Posterior cingulate gyrus (tissue), 11 donors: Measurements from ENCODE around the gene TPBG.

ENCODE experiments used
- DNase-seq, 10 donors: peaks; one replicate each; pipeline versions ENCODE4 v3.0.0 to v3.0.0-alpha.2; 2020 to 2021; ENCODE audit warnings: mixed read lengths in 3 of 10
- intact Hi-C: fragments of 100-400 bp; cut with DNase I; formaldehyde crosslinking; loops from one replicate; pipeline ENCODE4 v1.15.1; 2023

TPBG gene, protein sequence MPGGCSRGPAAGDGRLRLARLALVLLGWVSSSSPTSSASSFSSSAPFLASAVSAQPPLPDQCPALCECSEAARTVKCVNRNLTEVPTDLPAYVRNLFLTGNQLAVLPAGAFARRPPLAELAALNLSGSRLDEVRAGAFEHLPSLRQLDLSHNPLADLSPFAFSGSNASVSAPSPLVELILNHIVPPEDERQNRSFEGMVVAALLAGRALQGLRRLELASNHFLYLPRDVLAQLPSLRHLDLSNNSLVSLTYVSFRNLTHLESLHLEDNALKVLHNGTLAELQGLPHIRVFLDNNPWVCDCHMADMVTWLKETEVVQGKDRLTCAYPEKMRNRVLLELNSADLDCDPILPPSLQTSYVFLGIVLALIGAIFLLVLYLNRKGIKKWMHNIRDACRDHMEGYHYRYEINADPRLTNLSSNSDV

DNA sequence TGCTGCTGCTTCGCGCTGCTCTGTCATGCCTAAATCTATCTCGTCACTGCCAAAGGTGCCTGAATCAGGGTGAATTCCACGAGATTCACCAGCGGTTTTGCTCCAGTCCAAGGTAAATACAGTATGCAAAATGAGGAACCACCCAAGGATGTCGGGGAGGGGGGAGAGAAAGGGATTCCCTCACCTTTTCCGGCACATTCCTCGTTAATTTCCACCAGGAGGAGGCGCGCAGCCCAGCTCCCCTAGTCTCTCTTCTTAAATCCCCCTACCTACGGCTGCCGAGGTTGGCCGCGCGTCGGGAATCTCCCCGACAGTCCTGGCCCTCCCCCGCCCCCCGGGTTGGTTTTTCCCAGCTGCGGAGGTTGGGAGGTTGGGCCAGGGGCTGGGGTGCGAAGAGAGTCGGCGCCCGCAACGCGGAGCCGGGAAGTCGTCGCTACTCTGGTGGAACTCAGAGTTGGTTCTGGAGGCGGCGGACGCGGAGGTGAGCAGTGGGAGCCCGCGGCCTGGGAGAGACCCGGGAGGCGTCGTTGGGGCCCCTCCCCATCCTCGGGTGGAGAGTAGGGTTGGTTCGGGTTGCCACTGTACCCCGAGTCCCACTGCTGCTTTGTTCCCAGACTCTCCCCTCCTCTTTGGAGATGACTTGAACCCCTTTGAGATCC, at the start of gene TPBG:
Gene TPBG, plus strand, starts transcription at position 390 of the 659 bp plus-strand sequence. CDS start 1,145 bp downstream, outside the sequence.
- intact Hi-C loops, result no loop called here
- DNase-seq, result peak in 7 of 10 donors; percentile 16 to 85 (median 18)

DNA sequence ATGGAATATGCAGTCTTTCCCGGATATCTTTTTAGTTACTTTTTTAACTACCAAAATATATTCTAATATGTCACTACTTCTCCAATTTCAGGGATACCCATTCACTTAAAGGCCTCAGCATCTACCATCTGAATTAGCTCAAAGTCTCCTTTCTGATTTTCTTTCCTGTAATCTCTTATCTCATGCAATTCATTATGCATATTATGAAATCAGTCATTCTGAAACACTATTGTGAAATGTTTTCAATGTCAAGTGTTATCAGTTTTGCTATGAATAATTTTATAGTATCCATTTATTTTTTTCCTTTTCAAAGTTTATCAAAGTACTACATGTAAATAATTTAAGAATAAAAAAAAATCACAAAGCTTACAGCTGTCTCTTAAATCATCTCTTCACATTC, 41.2 kb upstream of the TPBG start:
- DNase-seq, result no peak
- intact Hi-C loops, result no loop called here

DNA sequence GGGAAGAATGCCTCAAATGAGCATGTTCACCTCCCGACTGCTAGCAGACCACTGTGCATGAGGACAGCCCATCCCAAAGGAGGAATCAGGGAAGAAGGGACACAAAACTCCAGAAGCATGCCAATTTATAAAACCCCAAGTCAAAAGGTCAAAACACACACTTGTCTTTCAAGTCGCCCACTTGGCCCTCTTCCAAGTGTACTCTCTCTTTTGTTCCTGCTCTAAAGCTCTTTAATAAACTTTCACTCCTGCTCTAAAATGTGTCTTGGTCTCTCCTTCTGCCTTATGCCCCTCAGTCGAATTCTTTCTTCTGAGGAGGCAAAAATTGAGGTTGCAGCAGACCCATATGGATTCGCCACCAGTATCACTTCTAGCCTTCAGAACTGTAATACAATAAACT, 33.9 kb upstream of the TPBG start:
- intact Hi-C loops, result no loop called here
- DNase-seq, result no peak

DNA sequence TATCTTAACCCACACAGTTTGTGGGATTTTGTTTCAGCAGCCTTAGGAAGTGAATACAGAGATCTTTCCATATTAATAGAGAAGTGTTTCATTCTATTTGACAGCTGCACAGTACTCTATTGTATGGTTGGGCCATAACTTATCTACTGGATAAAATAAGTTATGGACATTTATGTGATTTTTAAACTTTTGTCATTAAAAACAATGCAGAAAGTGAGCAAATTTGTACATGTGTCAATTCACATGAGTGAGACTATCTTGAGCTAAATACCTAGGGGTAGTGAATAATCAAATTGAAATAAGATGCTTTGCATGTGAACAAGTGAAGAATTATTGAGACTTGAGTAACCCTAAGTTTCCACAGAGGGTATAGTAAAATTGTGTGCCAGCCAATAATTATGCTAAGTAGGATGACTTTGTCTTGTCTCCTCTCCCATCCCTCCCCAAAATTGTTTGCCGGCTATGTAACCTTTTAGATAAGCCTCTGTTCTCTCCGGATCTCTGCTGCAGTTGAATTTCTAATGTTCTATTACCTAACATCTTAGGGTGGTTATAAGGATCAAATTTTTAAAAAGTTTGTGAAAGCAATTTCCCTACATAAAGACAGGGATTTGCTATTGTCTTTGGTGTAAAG, 33.3 kb upstream of the TPBG start:
- intact Hi-C loops, result no loop called here
- no peak for DNase-seq

DNA sequence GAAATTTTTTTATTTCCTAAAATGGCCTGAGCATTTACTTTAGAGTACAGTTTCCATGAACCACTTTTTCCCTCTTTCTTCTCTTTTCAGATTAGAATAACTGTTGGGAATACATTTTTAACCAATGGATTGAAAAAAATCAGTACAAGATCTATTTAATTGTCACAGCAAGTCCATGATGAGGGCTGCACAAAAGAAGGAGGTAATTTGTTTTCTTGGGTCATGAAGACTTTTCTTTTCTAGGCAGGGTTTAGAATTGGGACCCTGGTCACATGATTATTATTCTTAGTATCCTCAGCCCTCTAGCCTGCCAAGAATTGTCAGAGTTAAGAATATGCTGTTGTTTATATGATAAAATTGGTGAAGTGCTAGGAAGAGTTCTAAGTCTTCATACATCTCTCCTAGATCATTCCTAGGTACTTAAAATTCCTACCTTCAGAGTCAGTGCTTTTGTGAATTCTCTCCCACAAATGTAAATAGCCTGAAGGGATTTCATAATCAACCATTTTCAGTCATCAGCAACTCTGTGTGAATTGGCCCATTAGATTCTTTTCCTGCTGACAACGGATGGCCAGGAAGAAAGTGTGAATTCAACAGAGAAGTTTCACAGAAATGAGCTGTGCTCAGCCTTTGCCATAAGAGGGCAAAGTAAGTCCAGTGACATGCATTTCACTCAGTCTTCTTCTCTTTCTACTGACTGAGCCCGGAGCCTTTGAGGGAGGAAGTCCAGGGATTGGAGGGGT, 32.4 kb upstream of the TPBG start:
- DNase-seq, result no peak
- intact Hi-C loops, result no loop called here

DNA sequence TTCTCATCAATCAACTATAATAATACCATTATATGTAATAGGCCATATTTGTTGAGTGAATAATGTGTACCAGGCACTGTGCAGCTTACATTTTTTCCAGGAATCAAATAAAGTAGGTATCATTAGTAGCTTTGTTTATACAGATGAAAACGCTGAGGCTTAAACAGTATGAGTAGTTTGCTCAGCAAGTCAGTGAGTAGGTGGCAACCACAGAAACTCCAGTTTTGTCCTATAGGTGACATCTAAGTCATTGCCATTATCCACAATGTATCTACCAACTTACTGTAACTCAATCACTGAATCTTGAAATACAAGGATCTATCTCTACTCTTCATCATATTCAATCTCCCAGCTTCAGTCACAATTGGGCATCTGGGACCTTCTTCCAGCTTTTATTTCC, 29.8 kb upstream of the TPBG start:
- intact Hi-C loops, result no loop called here
- DNase-seq, result no peak

DNA sequence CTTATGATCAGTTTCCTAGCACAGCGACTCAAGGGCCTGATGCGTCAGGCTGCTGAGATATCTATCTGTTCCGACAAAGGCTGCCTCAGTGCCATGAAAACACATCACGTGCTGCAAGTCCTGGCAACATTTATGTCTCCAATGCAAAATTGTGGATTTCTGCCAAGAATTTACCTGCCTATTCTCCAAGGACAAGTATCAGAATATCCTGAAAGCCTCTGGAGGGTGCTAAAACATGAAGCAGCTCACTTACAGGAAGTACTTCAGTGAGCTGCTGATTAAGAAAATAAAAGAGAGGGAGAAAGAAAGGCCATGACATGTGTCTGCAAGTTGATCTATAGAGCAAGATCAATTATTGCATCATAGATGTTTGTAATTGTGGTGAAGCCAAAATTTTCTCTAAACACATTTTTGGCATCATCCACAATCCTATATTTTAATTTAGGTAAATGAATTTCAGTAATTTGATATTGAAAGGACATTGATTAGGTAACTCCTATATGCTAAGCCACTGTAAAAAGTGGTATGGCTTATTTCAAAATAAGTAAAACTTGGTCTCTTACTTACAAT, 25.8 kb upstream of the TPBG start:
- intact Hi-C loops, result no loop called here
- no peak for DNase-seq

DNA sequence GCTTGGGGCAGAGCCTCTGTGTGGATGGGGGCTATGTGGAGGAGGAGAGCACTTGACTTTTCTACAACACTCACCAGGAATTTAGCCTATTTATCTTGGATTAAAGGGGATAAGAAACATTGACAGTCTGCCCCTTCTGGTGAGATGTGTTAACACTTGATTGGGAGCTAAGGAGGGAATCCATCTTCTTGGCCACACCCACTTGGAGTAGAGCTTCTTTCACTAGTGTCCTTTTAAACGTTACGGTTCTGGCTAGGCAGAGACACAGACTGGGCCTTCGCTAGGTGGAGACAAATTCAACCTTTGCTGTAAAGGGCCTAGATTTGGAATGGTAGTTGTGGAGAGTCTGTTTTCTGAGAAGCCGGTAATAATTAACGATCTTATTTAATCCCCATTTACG, 15.5 kb upstream of the TPBG start:
- DNase-seq, result no peak
- intact Hi-C loops, result no loop called here

DNA sequence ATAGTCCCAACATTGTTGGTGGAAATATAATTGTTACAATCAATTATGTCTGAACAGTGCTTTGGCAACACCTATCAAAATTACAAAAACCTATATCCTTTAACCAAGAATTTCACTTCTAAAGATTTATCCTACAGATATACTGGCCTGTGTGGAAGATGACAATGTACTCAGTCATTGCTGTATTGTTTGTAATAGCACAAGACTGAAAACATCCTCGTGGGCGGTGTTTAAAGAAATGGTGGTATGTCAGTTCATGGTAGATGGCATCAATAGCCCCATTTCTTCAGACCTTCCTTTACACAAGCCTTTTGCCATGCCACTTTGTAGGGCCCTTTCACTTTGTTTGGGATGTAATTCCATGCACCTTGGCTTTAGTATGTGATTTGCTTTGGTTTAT, 9.8 kb upstream of the TPBG start:
- DNase-seq, result no peak
- intact Hi-C loops, result no loop called here

DNA sequence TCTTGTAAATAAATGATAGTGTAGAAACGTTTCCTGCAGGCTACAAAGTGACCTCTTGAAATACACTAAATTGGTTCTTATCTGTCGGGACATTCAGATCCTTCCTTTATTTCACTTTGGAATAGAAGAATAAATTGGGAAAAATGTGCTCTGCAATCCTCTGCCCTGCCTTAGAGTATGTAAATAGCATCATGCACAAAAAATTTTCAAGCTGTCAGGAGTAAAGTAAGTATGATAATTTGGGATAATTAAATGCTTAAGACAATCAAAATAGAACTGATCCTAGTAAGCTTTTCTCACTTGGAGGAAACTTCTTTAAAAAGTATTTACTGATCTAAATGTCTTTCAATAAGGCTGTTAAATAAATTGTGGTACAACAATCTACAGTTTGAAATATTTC, 3.1 kb upstream of the TPBG start:
- no peak for DNase-seq
- intact Hi-C loops, result no loop called here

DNA sequence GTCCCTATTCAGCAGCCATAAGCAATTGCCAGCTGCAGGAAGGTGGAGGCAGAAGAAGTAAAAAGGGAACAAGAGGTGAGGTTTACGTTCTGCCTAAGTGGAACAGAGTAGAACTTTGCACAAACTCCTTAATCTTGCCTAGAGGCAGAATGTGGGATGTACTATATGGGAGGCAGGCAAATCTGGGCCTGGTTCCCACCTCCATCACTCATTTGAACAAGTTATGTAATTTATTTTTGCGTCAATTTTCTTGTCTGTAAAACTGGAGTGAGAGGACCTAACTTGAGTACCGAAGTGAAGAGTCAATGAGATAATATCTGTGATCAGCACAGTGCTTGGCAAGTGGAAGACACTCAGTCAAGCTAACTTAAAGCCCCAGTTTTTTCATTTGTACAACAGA, 2.0 kb upstream of the TPBG start:
- DNase-seq, result no peak
- intact Hi-C loops, result no loop called here

DNA sequence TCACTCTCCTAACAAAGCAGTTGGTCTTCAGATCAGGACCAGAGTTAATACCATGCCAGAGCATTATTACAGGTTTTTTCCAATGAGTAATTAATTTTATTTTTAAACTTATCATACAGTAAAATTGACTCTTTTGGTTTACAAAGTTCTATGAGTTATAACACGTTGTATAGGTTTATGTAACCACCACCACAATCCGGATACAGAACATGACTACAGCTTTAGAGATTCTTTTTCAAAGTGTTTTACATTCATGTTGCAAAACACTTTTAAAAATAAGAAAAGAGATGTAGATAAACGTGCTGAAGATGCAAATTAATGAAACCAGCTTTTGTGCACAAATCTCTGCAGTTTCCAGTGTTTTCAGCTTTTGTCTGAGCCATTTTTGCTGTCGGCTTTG, 1.5 kb upstream of the TPBG start:
- DNase-seq, result no peak
- intact Hi-C loops, result no loop called here

DNA sequence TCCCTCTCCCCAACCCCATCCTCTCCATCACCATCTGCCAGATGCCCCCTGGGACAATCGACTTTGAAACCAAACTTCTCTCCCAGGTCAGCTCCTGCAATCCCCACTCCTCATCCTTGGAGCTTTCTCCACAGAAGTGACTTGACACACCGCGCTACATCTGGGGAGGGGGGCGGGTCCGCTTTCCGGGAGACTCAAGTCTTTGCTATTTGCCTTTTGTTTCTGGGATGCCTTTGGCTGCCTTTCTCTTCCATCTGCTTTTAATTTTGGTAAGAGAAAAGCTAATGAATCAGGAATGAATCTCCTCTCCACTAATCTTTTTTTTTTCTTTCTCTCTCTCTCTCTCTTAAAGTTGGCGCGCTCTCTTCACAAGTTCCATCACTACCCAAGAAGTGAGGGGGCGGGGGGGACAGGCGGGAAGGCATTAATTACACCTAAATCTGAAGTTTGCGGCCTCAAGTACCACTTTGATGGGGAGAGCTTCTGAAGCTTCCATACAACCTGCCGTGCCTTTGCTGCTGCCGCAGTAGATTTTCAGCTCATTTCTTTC, 664 bp upstream of the TPBG start:
- intact Hi-C loops, result no loop called here
- DNase-seq, result no peak

DNA sequence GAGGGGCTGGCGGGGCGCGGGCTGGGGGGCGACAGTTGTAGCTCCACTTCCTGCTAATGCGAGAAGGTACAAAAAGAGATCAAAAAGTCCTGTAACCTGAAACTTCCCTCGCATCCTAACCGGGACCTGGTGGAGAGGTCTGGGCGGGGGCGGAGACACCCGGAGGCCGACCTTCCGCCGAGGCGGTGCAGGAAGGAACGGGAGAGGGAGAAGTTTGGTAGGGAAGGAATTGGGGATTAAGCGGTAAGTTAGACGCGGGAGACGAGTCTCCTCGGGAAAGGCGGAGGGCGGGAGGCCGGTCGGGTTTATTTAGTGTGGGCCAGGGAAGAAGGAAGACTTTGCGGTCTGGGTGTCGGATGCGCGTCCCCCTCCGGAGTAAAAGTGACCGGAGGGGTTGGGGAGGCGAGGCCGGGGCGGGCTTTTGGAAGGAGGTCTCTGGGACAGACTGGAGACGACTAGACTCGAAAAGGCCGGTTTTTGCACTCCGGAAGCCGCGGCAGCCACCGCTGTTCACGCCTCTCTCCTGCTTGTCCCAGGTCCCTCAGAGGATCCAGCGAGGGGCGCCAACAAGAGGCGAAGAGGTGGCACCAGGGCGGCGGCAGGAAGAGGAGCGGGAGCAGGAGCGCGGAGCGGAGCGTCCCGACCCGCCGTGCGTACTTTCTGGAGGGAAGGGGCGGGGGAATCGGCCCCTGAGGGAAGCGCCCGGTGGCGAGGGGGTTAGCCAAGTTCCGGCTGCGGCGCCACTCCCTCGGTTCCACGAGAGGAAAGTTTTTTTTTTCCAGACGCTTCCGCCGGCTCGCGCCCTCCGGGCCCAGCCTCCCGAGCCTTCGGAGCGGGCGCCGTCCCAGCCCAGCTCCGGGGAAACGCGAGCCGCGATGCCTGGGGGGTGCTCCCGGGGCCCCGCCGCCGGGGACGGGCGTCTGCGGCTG, 734 bp downstream of the TPBG start:
- intact Hi-C loops, result no loop called here
- peak in 6 of 10 donors; percentile 4 to 85 (median 43) for DNase-seq

DNA sequence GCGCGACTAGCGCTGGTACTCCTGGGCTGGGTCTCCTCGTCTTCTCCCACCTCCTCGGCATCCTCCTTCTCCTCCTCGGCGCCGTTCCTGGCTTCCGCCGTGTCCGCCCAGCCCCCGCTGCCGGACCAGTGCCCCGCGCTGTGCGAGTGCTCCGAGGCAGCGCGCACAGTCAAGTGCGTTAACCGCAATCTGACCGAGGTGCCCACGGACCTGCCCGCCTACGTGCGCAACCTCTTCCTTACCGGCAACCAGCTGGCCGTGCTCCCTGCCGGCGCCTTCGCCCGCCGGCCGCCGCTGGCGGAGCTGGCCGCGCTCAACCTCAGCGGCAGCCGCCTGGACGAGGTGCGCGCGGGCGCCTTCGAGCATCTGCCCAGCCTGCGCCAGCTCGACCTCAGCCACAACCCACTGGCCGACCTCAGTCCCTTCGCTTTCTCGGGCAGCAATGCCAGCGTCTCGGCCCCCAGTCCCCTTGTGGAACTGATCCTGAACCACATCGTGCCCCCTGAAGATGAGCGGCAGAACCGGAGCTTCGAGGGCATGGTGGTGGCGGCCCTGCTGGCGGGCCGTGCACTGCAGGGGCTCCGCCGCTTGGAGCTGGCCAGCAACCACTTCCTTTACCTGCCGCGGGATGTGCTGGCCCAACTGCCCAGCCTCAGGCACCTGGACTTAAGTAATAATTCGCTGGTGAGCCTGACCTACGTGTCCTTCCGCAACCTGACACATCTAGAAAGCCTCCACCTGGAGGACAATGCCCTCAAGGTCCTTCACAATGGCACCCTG, 1.6 kb downstream of the TPBG start:
- DNase-seq, result peak in 4 of 10 donors; percentile 9 to 85 (median 71)
- intact Hi-C loops, result no loop called here

DNA sequence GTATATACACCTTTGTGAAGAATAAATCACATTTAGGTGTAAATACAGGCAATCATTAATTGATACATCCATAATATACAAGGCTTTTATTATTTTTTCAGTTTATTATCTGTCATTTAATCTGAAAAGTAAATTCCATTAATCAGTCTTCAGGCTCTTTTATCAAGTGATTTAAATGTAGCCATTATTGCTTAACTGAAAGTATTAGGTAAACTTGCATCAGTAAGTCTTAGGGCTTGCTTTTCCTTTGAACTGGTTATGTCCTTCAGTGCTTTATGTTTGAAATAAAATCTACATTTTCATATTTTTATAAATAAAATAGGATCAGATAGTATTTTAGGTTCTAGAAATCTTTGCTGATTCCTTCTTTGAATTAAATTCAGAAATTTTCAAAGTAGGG, 4.1 kb downstream of the TPBG start:
- DNase-seq, result no peak
- intact Hi-C loops, result no loop called here

DNA sequence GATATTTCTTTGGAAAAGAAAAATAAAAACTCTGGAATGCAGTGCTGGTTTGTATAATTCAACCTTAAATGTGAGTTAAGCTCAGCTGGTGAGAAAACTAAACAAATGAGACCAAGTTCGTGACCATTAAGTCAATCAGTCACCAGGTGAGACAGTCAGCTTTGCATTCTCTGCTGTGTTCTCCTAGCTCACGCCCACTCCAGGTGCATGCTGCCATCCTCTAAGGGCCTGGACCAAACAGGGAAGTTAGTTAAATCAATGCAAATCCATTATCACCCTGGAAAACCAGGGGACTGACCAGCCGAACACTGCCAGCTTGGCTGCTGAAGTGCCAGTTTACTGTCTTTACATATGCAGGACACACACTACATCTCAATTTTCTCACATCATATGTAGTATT, 7.2 kb downstream of the TPBG start:
- intact Hi-C loops, result no loop called here
- no peak for DNase-seq

DNA sequence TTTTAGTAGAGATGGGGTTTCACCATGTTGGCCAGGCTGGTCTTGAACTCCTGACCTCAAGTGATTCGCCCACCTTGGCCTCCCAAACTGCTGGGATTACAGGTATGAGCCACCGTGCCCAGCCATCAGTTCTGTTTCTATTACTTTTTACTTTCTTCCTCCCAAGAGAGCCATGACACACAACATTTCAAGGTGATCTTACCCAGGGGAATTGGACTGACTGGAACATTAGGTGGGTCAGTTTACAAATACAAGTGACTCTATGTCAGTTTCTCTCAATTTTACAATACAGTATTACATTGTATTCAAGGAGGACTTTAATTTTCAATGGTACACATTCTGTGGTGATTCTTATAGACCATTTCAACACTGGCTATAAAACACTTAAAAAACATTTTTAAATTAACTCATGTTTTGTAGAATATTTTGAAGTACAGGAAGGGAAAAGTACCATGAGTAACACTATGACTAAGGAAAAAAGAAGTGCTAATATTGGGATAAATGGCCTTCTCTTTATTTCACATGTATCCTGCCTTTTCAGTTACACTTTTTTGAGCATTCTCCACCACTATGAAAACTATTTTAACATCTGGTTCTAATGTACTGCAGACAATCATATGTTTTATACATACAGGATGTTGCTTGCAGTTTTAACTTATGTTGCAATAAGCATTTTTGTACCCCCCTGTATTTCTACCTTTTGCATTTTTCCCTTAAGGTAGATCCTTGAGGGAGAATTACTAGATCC, 8.4 kb downstream of the TPBG start:
- DNase-seq, result no peak
- intact Hi-C loops, result no loop called here
